ENCODE data around the gene PRKAG1. TPM values are rescaled to one million over a fixed set of nuclear protein-coding genes. Genes with fewer than 3 reads are reported as not detected.

Gene PRKAG1
- total and polyA plus RNA-seq, 8 donors, result 18.2 to 33.4 (median 26.3) TPM

DNA sequence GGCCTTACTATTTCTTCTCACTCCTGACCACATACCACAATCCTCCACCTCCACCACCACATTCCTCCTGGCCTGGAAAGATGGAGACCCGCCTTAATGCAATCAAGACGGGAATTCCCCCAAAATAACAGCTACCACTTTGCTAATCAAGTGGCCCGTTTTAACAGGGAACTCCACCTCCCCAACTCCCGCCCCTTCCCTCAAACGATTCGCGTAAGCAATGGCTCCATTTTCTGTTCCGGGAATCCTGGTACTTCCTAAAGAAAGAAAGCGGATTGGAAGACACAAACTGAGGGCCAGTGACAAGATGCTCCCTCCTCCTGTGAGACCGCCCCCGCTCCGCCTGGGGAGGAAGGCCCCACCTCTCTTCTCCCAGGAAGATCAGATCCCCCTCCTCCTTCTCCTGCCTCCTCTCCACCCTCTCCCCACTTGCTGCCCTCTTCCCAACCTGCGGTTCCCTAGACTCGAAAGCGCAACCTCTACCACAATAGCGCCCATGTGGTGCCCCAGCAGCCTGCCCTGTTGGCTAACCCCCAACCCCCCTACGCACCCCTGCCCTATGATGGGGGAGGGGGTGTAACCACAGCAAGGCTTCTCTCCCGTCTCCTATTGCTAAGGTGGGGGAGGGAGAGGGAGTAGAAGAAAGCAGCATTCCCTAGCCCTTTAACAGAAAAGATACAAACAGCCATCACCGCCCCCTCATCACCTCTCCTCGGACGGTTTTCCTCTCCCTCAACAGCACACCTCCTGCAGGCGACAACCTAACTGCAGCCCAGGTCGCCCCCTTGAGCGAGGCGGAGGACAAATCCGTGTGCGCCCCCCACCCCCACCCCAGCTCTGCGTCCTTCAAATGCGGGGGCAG lies 62.1 kb downstream of the PRKAG1 start:
- WGBS, 2 donors, result 2% methylated on average over 26 to 29 of the region's 29 CpGs
- no peak for FAIRE-seq

DNA sequence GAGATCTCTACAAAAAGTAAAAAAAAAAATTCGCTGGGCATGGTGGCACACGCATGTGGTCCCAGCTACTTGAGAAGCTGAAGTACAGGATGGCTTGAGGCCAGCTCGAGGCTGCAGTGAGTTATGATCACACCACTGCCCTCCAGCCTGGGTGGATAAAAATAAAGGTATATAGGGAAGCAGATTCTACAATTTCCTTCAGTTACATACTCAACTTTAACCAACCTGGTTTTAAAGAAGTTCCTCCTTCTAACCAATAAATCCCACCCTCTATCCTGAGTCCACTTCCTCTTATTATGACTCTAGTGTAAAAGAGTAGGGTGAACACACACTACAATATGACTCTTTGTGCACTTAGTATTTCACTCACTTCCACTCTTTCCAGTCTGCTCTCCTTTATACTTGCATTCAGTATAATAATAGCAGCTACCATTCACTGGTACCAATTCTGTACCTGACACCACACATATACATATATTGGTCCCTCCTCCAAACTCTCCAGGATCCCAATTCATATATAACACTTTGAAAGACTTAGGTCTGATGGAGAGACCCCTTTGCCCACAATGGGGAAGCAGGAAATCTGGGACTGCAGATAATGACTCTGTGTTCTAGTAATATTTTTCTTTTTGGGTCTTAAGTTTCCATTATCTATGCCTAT lies 63.6 kb downstream of the PRKAG1 start:
- intact Hi-C loops (cut with DNase I), result no loop called here
- TF ChIP-seq, protein P1, sequence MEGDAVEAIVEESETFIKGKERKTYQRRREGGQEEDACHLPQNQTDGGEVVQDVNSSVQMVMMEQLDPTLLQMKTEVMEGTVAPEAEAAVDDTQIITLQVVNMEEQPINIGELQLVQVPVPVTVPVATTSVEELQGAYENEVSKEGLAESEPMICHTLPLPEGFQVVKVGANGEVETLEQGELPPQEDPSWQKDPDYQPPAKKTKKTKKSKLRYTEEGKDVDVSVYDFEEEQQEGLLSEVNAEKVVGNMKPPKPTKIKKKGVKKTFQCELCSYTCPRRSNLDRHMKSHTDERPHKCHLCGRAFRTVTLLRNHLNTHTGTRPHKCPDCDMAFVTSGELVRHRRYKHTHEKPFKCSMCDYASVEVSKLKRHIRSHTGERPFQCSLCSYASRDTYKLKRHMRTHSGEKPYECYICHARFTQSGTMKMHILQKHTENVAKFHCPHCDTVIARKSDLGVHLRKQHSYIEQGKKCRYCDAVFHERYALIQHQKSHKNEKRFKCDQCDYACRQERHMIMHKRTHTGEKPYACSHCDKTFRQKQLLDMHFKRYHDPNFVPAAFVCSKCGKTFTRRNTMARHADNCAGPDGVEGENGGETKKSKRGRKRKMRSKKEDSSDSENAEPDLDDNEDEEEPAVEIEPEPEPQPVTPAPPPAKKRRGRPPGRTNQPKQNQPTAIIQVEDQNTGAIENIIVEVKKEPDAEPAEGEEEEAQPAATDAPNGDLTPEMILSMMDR (IDR thresholded peaks at IDR 0.05), result no peak
- H3K4me3 ChIP-seq, result no peak overlapping the region
- ATAC-seq, result no peak
- no peak overlapping the region for H3K27ac ChIP-seq
- no peaks in the 10 kb centered on the region for H3K36me3 ChIP-seq
- H3K4me1 ChIP-seq, result peaks cover 0 to 19% (median 6%) of the 10 kb centered on the region in 3 donors
- H3K27me3 ChIP-seq, result no peaks in the 10 kb centered on the region
- DNase-seq, result no peak
- 89 to 94% methylated on average over 3 of the region's 3 CpGs for WGBS, 2 donors
- FAIRE-seq, result no peak
- H3K9me3 ChIP-seq, result no peaks in the 10 kb centered on the region

More for the DNA sequence above, 62.1 kb downstream of the PRKAG1 start:
- H3K4me3 ChIP-seq, result peak overlapping the region; percentile 60 to 97 (median 94)
- H3K4me1 ChIP-seq, result peaks cover 0 to 19% (median 6%) of the 10 kb centered on the region in 3 donors
- intact Hi-C loops (cut with DNase I), result no loop called here
- no peaks in the 10 kb centered on the region for H3K9me3 ChIP-seq
- H3K36me3 ChIP-seq, result no peaks in the 10 kb centered on the region
- TF ChIP-seq, protein P1 (IDR thresholded peaks at IDR 0.05), result no peak
- ATAC-seq (peak; percentile 34 to 83 (median 75)), DNase-seq (peak in 5 of 6 donors; percentile 53 to 78 (median 63))
- H3K27ac ChIP-seq, result peak overlapping the region; percentile 35 to 66 (median 50)
- H3K27me3 ChIP-seq, result no peaks in the 10 kb centered on the region

DNA sequence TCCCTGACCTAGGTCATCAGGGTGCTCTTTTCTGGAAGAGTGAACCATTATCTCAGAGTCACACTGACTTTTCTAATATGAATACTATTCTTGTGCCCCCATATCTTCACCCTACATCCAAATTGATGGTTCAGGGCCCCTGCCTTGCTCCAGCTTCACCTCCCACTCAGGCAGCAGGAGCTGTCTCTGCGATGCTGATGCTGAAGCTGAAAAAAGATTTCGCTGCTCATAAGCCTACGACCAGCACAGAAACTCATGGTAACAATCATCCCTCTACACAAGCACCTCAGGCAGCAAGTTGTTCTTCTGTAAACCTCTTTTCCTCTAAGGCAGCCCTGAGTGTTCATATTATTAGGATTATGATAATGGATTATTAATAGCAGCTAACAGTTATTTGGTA lies 64.5 kb downstream of the PRKAG1 start:
- TF ChIP-seq, protein P1 (IDR thresholded peaks at IDR 0.05), result no peak
- FAIRE-seq (no peak), DNase-seq (peak in 1 of 6 donors; percentile 6), ATAC-seq (no peak)
- H3K27me3 ChIP-seq, result no peaks in the 10 kb centered on the region
- peaks cover 0 to 19% (median 6%) of the 10 kb centered on the region in 3 donors for H3K4me1 ChIP-seq
- no peak overlapping the region for H3K4me3 ChIP-seq
- whole genome bisulfite sequencing, 2 donors, result 96 to 97% methylated on average over 3 of the region's 3 CpGs
- no peaks in the 10 kb centered on the region for H3K36me3 ChIP-seq
- H3K27ac ChIP-seq, result no peak overlapping the region
- no peaks in the 10 kb centered on the region for H3K9me3 ChIP-seq
- intact Hi-C loops (cut with DNase I), result no loop called here

DNA sequence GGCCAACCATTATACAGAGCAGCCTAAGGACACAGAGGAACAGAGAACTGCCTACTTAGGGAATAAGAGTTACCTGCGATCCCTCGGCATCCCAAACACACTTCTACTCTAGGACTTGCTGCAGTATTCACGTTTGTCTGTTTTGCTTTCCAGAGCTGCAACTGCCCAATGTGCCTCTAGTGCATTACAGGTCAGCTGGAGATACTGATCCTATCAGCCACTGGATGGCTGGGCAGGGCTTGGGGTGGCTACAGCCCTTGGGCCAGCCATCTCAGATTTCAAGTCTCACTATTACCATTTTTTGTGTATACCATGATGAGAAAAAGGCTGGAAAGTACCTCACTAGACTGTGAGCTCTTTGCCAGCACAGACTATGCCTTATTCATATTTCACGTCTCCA lies 65.9 kb downstream of the PRKAG1 start:
- no peaks in the 10 kb centered on the region for H3K36me3 ChIP-seq
- ATAC-seq, result no peak
- FAIRE-seq, result no peak
- no peak overlapping the region for H3K4me3 ChIP-seq
- H3K9me3 ChIP-seq, result no peaks in the 10 kb centered on the region
- DNase-seq, result peak in 1 of 6 donors; percentile 21
- H3K4me1 ChIP-seq, result peaks cover 0 to 12% (median 6%) of the 10 kb centered on the region in 3 donors
- intact Hi-C loops (cut with DNase I), result no loop called here
- no peak overlapping the region for H3K27ac ChIP-seq
- H3K27me3 ChIP-seq, result no peaks in the 10 kb centered on the region
- TF ChIP-seq, protein P1 (IDR thresholded peaks at IDR 0.05), result no peak
- WGBS, 2 donors, result 85 to 92% methylated on average over 4 of the region's 4 CpGs

Other genes starting within 250 kb of the PRKAG1 start
- gene ADCY6, start 229.7 kb downstream of the PRKAG1 start, total RNA-seq, result 10 to 100 TPM; 12.9 to 29.0 (median 20.2) TPM
- 10 to 100 TPM; 31.7 to 53.4 TPM for gene ADCY6, start 229.7 kb downstream of the PRKAG1 start, polyA plus RNA-seq
- 10 to 100 TPM in 1 of 6 donors, 1 to 10 TPM in 5; 1.3 to 16.3 (median 4.3) TPM for gene CACNB3, start 200.3 kb downstream of the PRKAG1 start, total RNA-seq
- 1 to 10 TPM; 6.5 to 8.9 TPM for gene CACNB3, start 200.3 kb downstream of the PRKAG1 start, polyA plus RNA-seq
- 10 to 100 TPM; 25.9 to 49.3 (median 32.1) TPM for gene DDX23, start 166.6 kb downstream of the PRKAG1 start, total RNA-seq
- gene DDX23, start 166.6 kb downstream of the PRKAG1 start, polyA plus RNA-seq, result 10 to 100 TPM; 32.4 to 55.6 TPM
- gene RND1, start 152.9 kb downstream of the PRKAG1 start, total RNA-seq, result 1 to 10 TPM in 4 of 6 donors, under 1 TPM in 2; 0.74 to 6.3 (median 1.3) TPM
- gene RND1, start 152.9 kb downstream of the PRKAG1 start, polyA plus RNA-seq, result 1 to 10 TPM; 2.7 to 4.2 TPM
- 100 to 1,000 TPM in 4 of 6 donors, 10 to 100 TPM in 2; 70.9 to 144 (median 127) TPM for gene FKBP11, start 93.3 kb downstream of the PRKAG1 start, total RNA-seq
- 100 to 1,000 TPM in 1 of 2 donors, 10 to 100 TPM in 1; 97.3 to 155 TPM for gene FKBP11, start 93.3 kb downstream of the PRKAG1 start, polyA plus RNA-seq
- gene ARF3, start 61.3 kb downstream of the PRKAG1 start, total RNA-seq, result 10 to 100 TPM; 45.1 to 96.0 (median 61.7) TPM
- 10 to 100 TPM; 29.5 to 42.1 TPM for gene ARF3, start 61.3 kb downstream of the PRKAG1 start, polyA plus RNA-seq
- under 1 TPM in 5 of 6 donors, not detected in 1; 0.08 to 0.31 (median 0.12) TPM for gene WNT10B, start 47.0 kb downstream of the PRKAG1 start, total RNA-seq
- under 1 TPM; 0.34 to 0.59 TPM for gene WNT10B, start 47.0 kb downstream of the PRKAG1 start, polyA plus RNA-seq
- gene WNT1, start 40.5 kb downstream of the PRKAG1 start, total RNA-seq, result not detected
- gene WNT1, start 40.5 kb downstream of the PRKAG1 start, polyA plus RNA-seq, result not detected
- gene DDN, start 19.4 kb downstream of the PRKAG1 start, total RNA-seq, result under 1 TPM in 3 of 6 donors, not detected in 3; 0.03 to 0.09 (median 0.06) TPM
- under 1 TPM; 0.04 to 0.12 TPM for gene DDN, start 19.4 kb downstream of the PRKAG1 start, polyA plus RNA-seq
- 10 to 100 TPM; 35.8 to 53.0 (median 39.5) TPM for gene KMT2D, start 42.0 kb upstream of the PRKAG1 start, total RNA-seq
- 10 to 100 TPM; 20.0 to 79.3 TPM for gene KMT2D, start 42.0 kb upstream of the PRKAG1 start, polyA plus RNA-seq
- gene RHEBL1, start 51.2 kb upstream of the PRKAG1 start, total RNA-seq, result under 1 TPM in 3 of 6 donors, not detected in 3; 0.14 to 0.25 (median 0.18) TPM
- under 1 TPM; 0.38 to 0.63 TPM for gene RHEBL1, start 51.2 kb upstream of the PRKAG1 start, polyA plus RNA-seq
- gene DHH, start 76.0 kb upstream of the PRKAG1 start, total RNA-seq, result under 1 TPM in 5 of 6 donors, not detected in 1; 0.03 to 0.53 (median 0.24) TPM
- under 1 TPM; 0.11 to 0.14 TPM for gene DHH, start 76.0 kb upstream of the PRKAG1 start, polyA plus RNA-seq
- gene LMBR1L, start 92.1 kb upstream of the PRKAG1 start, total RNA-seq, result 10 to 100 TPM; 12.9 to 37.6 (median 20.4) TPM
- 10 to 100 TPM; 46.6 to 76.5 TPM for gene LMBR1L, start 92.1 kb upstream of the PRKAG1 start, polyA plus RNA-seq
- gene TUBA1B, start 112.6 kb upstream of the PRKAG1 start, total RNA-seq, result 100 to 1,000 TPM in 3 of 6 donors, 10 to 100 TPM in 3; 43.1 to 185 (median 108) TPM
- 100 to 1,000 TPM in 1 of 2 donors, 10 to 100 TPM in 1; 92.0 to 214 TPM for gene TUBA1B, start 112.6 kb upstream of the PRKAG1 start, polyA plus RNA-seq
- 10 to 100 TPM in 5 of 6 donors, 1 to 10 TPM in 1; 9.1 to 93.8 (median 21.4) TPM for gene TUBA1A, start 170.3 kb upstream of the PRKAG1 start, total RNA-seq
- gene TUBA1A, start 170.3 kb upstream of the PRKAG1 start, polyA plus RNA-seq, result 10 to 100 TPM; 31.1 to 86.8 TPM
- gene TUBA1C, start 246.3 kb upstream of the PRKAG1 start, total RNA-seq, result 10 to 100 TPM; 20.8 to 47.0 (median 33.5) TPM
- gene TUBA1C, start 246.3 kb upstream of the PRKAG1 start, polyA plus RNA-seq, result 10 to 100 TPM; 30.3 to 47.0 TPM

Measured in pancreas (tissue), 10 donors.